Panc1 (cell line): ENCODE data around the gene RMND5A. TPM values are rescaled to one million over a fixed set of nuclear protein-coding genes. Genes with fewer than 3 reads are reported as not detected.

Experiments
- ATAC-seq: fragments of 200-7000 bp; cut with Tn5 transposase; 2 replicates; pipeline ENCODE4 v1.9.1; 2020; ENCODE audit warnings: mild to moderate bottlenecking, moderate library complexity
- BruUV-seq: library from RNA; stranded (reverse); fragments of 400-500 nt; replicated peaks from 2 replicates; lab custom pipeline; 2021; lab: Mats Ljungman, UMichigan
- CTCF ChIA-PET: fragments of 300-600 bp; sonication (Branson Sonifier 250); formaldehyde crosslinking; loops from one replicate; lab custom pipeline; 2022; ENCODE audit warnings: antibody characterized with exemption; lab: Charles Lee
- POLR2A ChIA-PET: fragments of 300-600 bp; sonication (Branson Sonifier 250); formaldehyde crosslinking; loops from one replicate; lab custom pipeline; 2022; ENCODE audit warnings: antibody characterized with exemption; lab: Charles Lee
- DNase-seq: peaks from one replicate; pipeline ENCODE4 v3.0.0-alpha.2; 2010; ENCODE audit warnings: low read depth, low spot score
- H3K27ac ChIP-seq: 2 replicates; pipeline ENCODE4 v1.5.1; 2011; ENCODE audit warnings: mild to moderate bottlenecking, low read length, inconsistent platforms
- H3K27me3 ChIP-seq: fragments of 200-500 bp; sonication (Bioruptor generic); 2 replicates; pipeline ENCODE4 v1.6.0; 2014; ENCODE audit warnings: low read length, inconsistent platforms; ENCODE audit not compliant: control insufficient read depth, insufficient read depth
- H3K36me3 ChIP-seq: fragments of 200-500 bp; sonication (Bioruptor generic); 2 replicates; pipeline ENCODE4 v1.5.1; 2014; ENCODE audit warnings: inconsistent platforms, mild to moderate bottlenecking, low read length, moderate library complexity; ENCODE audit not compliant: control insufficient read depth, insufficient read depth
- H3K4me1 ChIP-seq: 2 replicates; pipeline ENCODE4 v1.5.1; 2011; ENCODE audit warnings: inconsistent platforms, mild to moderate bottlenecking, low read length, moderate library complexity; ENCODE audit not compliant: control insufficient read depth, insufficient read depth
- H3K4me3 ChIP-seq, 2 experiments: 2 replicates each; pipeline ENCODE4 v1.5.1; 2011 to 2012; ENCODE audit warnings: low read depth in 2 of 2, low read length in 2 of 2, mild to moderate bottlenecking in 2 of 2, inconsistent platforms in 1 of 2, moderate library complexity in 1 of 2
- H3K9me3 ChIP-seq: fragments of 200-500 bp; sonication (Bioruptor generic); 2 replicates; pipeline ENCODE4 v1.5.1; 2014; ENCODE audit warnings: low read depth, mild to moderate bottlenecking, inconsistent platforms, low read length, moderate library complexity; ENCODE audit not compliant: control insufficient read depth, insufficient read depth
- CTCF ChIP-seq: fragments of 450-650 bp; IDR thresholded peaks from 2 replicates; pipeline ENCODE4 v1.5.1; 2017; ENCODE audit warnings: mild to moderate bottlenecking
- POLR2AphosphoS5 ChIP-seq: IDR thresholded peaks from 2 replicates; pipeline ENCODE4 v1.6.1; 2012; ENCODE audit warnings: mild to moderate bottlenecking, low read depth, low read length, moderate library complexity
- REST ChIP-seq, 2 experiments: IDR thresholded peaks; 2 replicates each; pipeline ENCODE4 v1.6.1; 2011 to 2012; ENCODE audit warnings: low read depth in 2 of 2, control low read depth in 1 of 2, low read length in 1 of 2, mild to moderate bottlenecking in 1 of 2, moderate library complexity in 1 of 2; ENCODE audit not compliant: insufficient read depth in 1 of 2
- SIN3A ChIP-seq: IDR thresholded peaks from 2 replicates; pipeline ENCODE4 v1.6.1; 2012; ENCODE audit warnings: low read depth, mild to moderate bottlenecking, low read length, moderate library complexity, borderline replicate concordance; ENCODE audit not compliant: insufficient read depth
- TCF7L2 ChIP-seq: IDR thresholded peaks from 2 replicates; pipeline ENCODE4 v1.6.1; 2011; ENCODE audit warnings: mild to moderate bottlenecking, low read depth, low read length, inconsistent platforms
- in situ Hi-C: cut with HindIII; loops from 2 replicates; pipeline ENCODE4 v1.10.0; 2016; ENCODE audit warnings: low sequenced_read_pairs, low pct_unique_long_range_greater_than_20kb
- intact Hi-C: fragments of 100-400 bp; cut with micrococcal nuclease; formaldehyde crosslinking; loops from one replicate; pipeline ENCODE4 v1.10.0; 2022; ENCODE audit not compliant: unreplicated experiment
- total RNA-seq: library from RNA; stranded (reverse); gene quantifications from one replicate; pipeline ENCODE4 v1.2.1, GENCODE V29; 2021; ENCODE audit not compliant: unreplicated experiment

RMND5A gene
- total RNA-seq, 1 experiment from 2014 or later: 42.8 TPM

DNA sequence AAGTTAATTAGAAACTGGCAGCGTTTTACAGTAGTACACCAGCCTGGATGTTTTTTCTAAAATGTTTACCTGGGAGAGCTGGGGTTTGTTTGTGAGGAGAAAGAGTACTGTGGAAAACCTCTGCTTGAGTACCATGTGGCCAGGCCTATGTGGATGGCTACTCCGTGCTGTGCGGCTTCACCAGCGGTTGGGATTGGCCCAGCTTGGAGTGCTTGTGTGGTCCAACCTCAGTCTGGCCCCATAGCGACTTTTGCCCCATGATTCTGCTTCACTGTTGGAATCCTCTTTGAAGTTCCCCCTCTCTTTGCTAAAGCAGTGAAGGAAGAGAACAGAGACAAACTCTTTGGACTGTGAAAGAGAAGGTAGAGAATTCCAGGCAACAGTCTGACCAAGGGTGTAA is 54.8 kb downstream of the RMND5A start:
- DNase-seq: no peak
- in situ Hi-C loops: no loop called here
- H3K36me3 ChIP-seq: peaks cover 16% of the 10 kb centered on the region
- H3K4me3 ChIP-seq: no peak overlapping the region
- H3K27me3 ChIP-seq: no peaks in the 10 kb centered on the region
- no peak for ATAC-seq
- intact Hi-C loops: no loop called here
- BruUV-seq: no TSS peak
- TF ChIP-seq POLR2AphosphoS5: no peak
- no peak for TF ChIP-seq REST (IDR thresholded peaks at IDR 0.05; ENCODE audit: insufficient read depth in 1 of 2, low read depth in 2 of 2, low read length in 1 of 2)
- TF ChIP-seq SIN3A: no peak
- no peak for TF ChIP-seq TCF7L2
- TF ChIP-seq CTCF: no peak
- H3K9me3 ChIP-seq: no peaks in the 10 kb centered on the region
- ChIA-PET POLR2A (no interaction called here), CTCF (no interaction called here)
- H3K4me1 ChIP-seq: no peaks in the 10 kb centered on the region
- no peak overlapping the region for H3K27ac ChIP-seq

- no TSS peak for BruUV-seq
- no peak overlapping the region for H3K4me3 ChIP-seq
- DNase-seq: no peak
- H3K36me3 ChIP-seq: peaks cover 13% of the 10 kb centered on the region
- H3K4me1 ChIP-seq: no peaks in the 10 kb centered on the region
- H3K9me3 ChIP-seq: no peaks in the 10 kb centered on the region
- in situ Hi-C loops (no loop called here), intact Hi-C loops (no loop called here)
- H3K27ac ChIP-seq: no peak overlapping the region
- ChIA-PET CTCF (interaction anchor here (0.6 to 1.1 kb wide), 2 partner anchors 22 to 40 kb away, joined by 3 to 8 read pairs; no protein-coding TSS in a partner anchor), POLR2A (no interaction called here)
- TF ChIP-seq SIN3A (no peak), POLR2AphosphoS5 (no peak), REST (IDR thresholded peaks at IDR 0.05; ENCODE audit: insufficient read depth in 1 of 2, low read depth in 2 of 2, low read length in 1 of 2) (no peak), CTCF (no peak), TCF7L2 (no peak)
- ATAC-seq: no peak
- H3K27me3 ChIP-seq: no peaks in the 10 kb centered on the region
These were observed 55.2 kb downstream of the RMND5A start for GRCh38 chr2:86775338-86775737.
